Panc1 (cell line): ENCODE data around the gene CCDC174.

Source experiments
- CTCF ChIP-seq: fragments of 450-650 bp; IDR thresholded peaks from 2 replicates; pipeline ENCODE4 v1.5.1; 2017; ENCODE audit warnings: mild to moderate bottlenecking
- POLR2AphosphoS5 ChIP-seq: IDR thresholded peaks from 2 replicates; pipeline ENCODE4 v1.6.1; 2012; ENCODE audit warnings: mild to moderate bottlenecking, low read depth, low read length, moderate library complexity

GRCh38 chr3:14633417-14633816 lies 18.1 kb upstream of the CCDC174 start:
- TF ChIP-seq CTCF = no peak
- TF ChIP-seq POLR2AphosphoS5 = no peak
